GM21526 (cell line): ENCODE measurements around the gene SIVA1.

Experiments
- ATAC-seq: cut with Tn5 transposase; IDR thresholded peaks from one replicate; pipeline ENCODE4 v1.9.1; 2021; ENCODE audit warnings: moderate library complexity; ENCODE audit not compliant: unreplicated experiment, low FRiP score

The SIVA1 gene

GRCh38 chr14:104781271-104782077 lies 28.5 kb downstream of the SIVA1 start:
- no peak for ATAC-seq

- no peak for ATAC-seq
Observed at GRCh38 chr14:104782086-104782807, 29.3 kb downstream of the SIVA1 start.

- ATAC-seq: no peak
Observed at GRCh38 chr14:104782808-104783139, 29.8 kb downstream of the SIVA1 start.

GRCh38 chr14:104783484-104784217 lies 30.7 kb downstream of the SIVA1 start:
- ATAC-seq: no peak

- no peak for ATAC-seq
Observed at GRCh38 chr14:104784218-104784568, 31.2 kb downstream of the SIVA1 start.

GRCh38 chr14:104784846-104785707 lies 32.1 kb downstream of the SIVA1 start:
- ATAC-seq: no peak

- no peak for ATAC-seq
Observed at GRCh38 chr14:104785708-104786080, 32.7 kb downstream of the SIVA1 start.

GRCh38 chr14:104786091-104786586 lies 33.2 kb downstream of the SIVA1 start:
- no peak for ATAC-seq

- ATAC-seq: no peak
Observed at GRCh38 chr14:104786726-104787675, 34.1 kb downstream of the SIVA1 start.

- ATAC-seq: no peak
Observed at GRCh38 chr14:104787736-104788135, 34.8 kb downstream of the SIVA1 start.

- no peak for ATAC-seq
Observed at GRCh38 chr14:104788161-104788818, 35.3 kb downstream of the SIVA1 start.

GRCh38 chr14:104788873-104789663 lies 36.1 kb downstream of the SIVA1 start:
- ATAC-seq: no peak

- ATAC-seq: no peak
Observed at GRCh38 chr14:104789752-104790743, 37.1 kb downstream of the SIVA1 start.

- no peak for ATAC-seq
Observed at GRCh38 chr14:104791425-104791824, 38.5 kb downstream of the SIVA1 start.

- ATAC-seq: no peak
Observed at GRCh38 chr14:104792101-104792884, 39.3 kb downstream of the SIVA1 start.
